ENCODE data around the gene ZNF43. TPM values are rescaled to one million over a fixed set of nuclear protein-coding genes. Genes with fewer than 3 reads are reported as not detected.
"Not testable (repeated sequence)": the region's sequence is repeated elsewhere in the genome, so short reads cannot be mapped to it uniquely, and the experiment has no call there.

Gene ZNF43
- total RNA-seq, result 1 to 10 TPM; 2.5 to 5.8 (median 4.2) TPM
- polyA plus RNA-seq, result 1 to 10 TPM; 1.3 to 1.5 (median 1.5) TPM
- long read RNA-seq, donor 1, partial matches to known transcripts, result 0 of 2 reads
- long read RNA-seq, donor 1, other reads (novel, unspliced or antisense), result 1 of 2 reads
- long read RNA-seq, donor 2, transcript ZNF43-201 (4 exons, 2,881 nt), result major isoform, 9 of 13 reads
- long read RNA-seq, donor 2, partial matches to known transcripts, result 1 of 13 reads
- long read RNA-seq, donor 2, other reads (novel, unspliced or antisense), result 2 of 13 reads

DNA sequence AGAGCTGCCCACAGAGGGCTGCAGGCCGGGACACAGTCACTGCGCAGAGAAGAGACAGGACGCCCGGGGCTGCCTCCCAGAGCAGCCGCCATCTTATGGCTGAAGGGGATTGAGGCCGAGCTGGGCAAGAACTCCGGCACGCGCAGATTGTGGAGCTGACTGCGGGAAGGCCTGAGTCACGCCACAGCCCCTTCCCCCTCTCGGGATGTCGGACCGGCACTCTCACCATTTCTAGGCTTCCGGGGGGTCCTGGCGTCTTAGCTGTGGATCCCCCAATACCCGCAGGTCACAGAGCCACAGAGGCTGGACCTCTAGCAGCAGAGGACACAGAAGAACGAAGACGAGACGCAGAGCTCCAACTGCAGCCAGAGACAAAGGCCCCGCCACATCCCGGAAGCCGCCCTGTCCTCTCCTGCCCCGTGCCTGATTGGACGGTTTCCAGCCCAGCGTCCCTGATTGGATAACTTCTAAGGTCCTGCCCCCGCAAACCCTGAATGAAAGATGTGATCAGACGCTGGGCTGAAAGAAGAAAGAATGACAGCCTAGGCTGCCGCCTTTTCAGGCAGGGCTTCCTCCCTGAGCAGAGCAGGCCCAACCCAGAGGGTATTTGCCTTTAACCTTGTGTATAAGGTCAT is at the start of gene ZNF43:
Gene ZNF43 (minus strand): TSS at position 373 of the 635 bp plus-strand sequence. CDS start 144 bp downstream, at position 229.
- 0 to 1% (median 1%) methylated on average over 26 to 29 of the region's 29 CpGs for WGBS, 3 donors
- Histone ChIP-seq H3K27me3 (ENCODE audit: insufficient read depth in 3 of 3, low read length in 2 of 3) (no peaks in the 10 kb centered on the region), H3K4me1 (no peaks in the 10 kb centered on the region), H3K36me3 (ENCODE audit: insufficient read depth in 1 of 2, low read depth in 1 of 2) (peaks cover 0 to 2% of the 10 kb centered on the region in 2 donors), H3K27ac (peak within 1 kb of the TSS; percentile 84), H3K4me3 (peak within 1 kb of the TSS; percentile 85), H3K9me3 (peaks cover 10% of the 10 kb centered on the region)
- TF ChIP-seq, protein P1, sequence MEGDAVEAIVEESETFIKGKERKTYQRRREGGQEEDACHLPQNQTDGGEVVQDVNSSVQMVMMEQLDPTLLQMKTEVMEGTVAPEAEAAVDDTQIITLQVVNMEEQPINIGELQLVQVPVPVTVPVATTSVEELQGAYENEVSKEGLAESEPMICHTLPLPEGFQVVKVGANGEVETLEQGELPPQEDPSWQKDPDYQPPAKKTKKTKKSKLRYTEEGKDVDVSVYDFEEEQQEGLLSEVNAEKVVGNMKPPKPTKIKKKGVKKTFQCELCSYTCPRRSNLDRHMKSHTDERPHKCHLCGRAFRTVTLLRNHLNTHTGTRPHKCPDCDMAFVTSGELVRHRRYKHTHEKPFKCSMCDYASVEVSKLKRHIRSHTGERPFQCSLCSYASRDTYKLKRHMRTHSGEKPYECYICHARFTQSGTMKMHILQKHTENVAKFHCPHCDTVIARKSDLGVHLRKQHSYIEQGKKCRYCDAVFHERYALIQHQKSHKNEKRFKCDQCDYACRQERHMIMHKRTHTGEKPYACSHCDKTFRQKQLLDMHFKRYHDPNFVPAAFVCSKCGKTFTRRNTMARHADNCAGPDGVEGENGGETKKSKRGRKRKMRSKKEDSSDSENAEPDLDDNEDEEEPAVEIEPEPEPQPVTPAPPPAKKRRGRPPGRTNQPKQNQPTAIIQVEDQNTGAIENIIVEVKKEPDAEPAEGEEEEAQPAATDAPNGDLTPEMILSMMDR (IDR thresholded peaks at IDR 0.05), result no peak
- intact Hi-C loops (cut with DNase I), result no loop called here
- ATAC-seq, result peak; percentile 97 to 99 (median 98)
- DNase-seq, result peak; percentile 97 to 98

DNA sequence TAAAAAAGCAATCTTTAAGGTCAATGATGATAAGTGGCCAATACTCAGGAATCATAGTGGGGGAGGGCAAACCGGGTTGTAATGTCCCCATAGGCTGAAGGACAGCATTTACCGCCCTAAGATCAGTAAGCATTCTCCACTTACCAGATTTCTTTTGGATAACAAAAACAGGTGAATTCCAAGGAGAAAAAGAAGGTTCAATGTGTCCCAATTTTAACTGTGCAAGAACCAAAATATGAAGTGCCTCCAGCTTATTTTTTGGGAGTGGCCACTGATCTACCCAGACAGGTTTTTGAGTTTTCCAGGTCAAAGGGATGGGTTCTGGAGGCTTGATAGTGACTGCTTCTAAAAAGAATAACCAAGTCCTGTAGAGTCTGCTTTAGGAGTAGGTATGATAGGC is 49.5 kb upstream of the ZNF43 start:
- DNase-seq; H3K4me1 ChIP-seq; H3K4me3 ChIP-seq; intact Hi-C loops (cut with DNase I); ATAC-seq; H3K9me3 ChIP-seq; H3K27ac ChIP-seq; H3K36me3 ChIP-seq (ENCODE audit: insufficient read depth in 1 of 2, low read depth in 1 of 2); H3K27me3 ChIP-seq (ENCODE audit: insufficient read depth in 3 of 3, low read length in 2 of 3): not testable (repeated sequence)
- WGBS, 3 donors, result 55 to 80% (median 71%) methylated on average over 2 of the region's 2 CpGs

DNA sequence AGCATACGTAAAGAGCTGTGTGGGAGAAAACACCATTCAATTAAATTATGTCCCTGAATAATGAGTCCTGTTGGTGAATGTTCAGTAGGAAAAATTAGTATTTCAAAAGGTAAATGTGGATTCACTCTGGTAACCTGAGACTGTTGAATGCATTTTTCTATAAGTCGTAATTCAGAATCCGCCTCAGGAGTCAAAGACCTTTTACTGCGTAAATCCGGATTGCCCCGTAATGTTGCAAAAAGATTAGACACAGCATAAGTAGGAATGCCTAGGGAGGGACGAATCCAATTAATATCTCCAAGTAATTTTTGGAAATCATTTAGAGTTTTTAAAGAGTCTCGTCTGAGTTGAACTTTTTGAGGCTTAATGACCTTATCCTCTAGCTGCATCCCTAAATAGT is 48.8 kb upstream of the ZNF43 start:
- ATAC-seq; intact Hi-C loops (cut with DNase I); H3K36me3 ChIP-seq (ENCODE audit: insufficient read depth in 1 of 2, low read depth in 1 of 2): not testable (repeated sequence)

DNA sequence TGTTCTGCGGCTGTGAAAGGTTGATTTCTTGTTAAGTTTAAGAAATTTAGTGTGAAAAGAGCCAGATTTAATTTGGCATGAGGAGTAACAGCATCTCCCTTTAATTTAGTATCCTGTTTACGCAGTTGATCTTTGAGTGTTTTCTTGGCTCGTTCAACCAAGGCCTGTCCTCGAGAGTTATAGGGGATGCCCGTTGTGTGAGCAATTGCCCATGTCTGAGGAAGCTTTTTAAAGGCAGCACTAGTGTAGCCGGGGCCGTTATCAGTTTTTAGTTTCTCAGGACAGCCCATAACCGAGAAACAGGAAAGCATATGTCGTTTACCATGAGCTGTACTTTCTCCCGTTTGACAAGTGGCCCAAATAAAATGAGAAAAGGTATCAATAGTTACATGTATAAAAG is 47.5 kb upstream of the ZNF43 start:
- ATAC-seq, result no peak
- no peak overlapping the region for H3K4me3 ChIP-seq
- intact Hi-C loops (cut with DNase I), result no loop called here

More for the DNA sequence above, 48.8 kb upstream of the ZNF43 start:
- H3K27me3 ChIP-seq (ENCODE audit: insufficient read depth in 3 of 3, low read length in 2 of 3); H3K9me3 ChIP-seq; H3K4me3 ChIP-seq; H3K27ac ChIP-seq; H3K4me1 ChIP-seq; DNase-seq: not testable (repeated sequence)
- 71 to 83% (median 78%) methylated on average over 8 of the region's 8 CpGs for WGBS, 3 donors

DNA sequence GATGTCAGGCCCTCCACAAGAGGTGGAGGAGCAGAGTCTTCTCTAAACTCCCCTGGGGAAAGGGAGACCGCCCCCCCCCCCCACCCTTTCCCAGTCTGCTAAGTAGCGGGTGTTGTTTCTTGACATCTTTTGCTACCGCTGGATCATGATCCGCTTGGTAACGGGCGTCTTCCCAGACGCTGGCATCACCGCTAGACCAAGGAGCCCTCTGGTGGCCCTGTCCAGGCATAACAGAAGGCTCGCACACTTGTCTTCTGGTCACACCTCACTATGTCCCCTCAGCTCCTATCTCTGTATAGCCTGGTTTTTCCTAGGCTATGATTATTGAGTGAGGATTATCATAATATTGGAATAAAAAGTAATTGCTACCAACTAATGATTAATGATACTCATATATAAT is 44.8 kb upstream of the ZNF43 start:
- ATAC-seq; H3K27me3 ChIP-seq (ENCODE audit: insufficient read depth in 3 of 3, low read length in 2 of 3); H3K27ac ChIP-seq; H3K9me3 ChIP-seq; H3K4me3 ChIP-seq; H3K4me1 ChIP-seq; H3K36me3 ChIP-seq (ENCODE audit: insufficient read depth in 1 of 2, low read depth in 1 of 2); DNase-seq; intact Hi-C loops (cut with DNase I): not testable (repeated sequence)
- 25 to 48% (median 39%) methylated on average over 4 to 9 of the region's 9 CpGs for WGBS, 3 donors

More for the DNA sequence above, 47.5 kb upstream of the ZNF43 start:
- Histone ChIP-seq H3K9me3 (no peaks in the 10 kb centered on the region), H3K36me3 (ENCODE audit: insufficient read depth in 1 of 2, low read depth in 1 of 2) (no peaks in the 10 kb centered on the region), H3K27ac (no peak overlapping the region), H3K4me1 (no peaks in the 10 kb centered on the region), H3K27me3 (ENCODE audit: insufficient read depth in 3 of 3, low read length in 2 of 3) (no peaks in the 10 kb centered on the region)
- TF ChIP-seq, protein P1 (IDR thresholded peaks at IDR 0.05), result no peak
- DNase-seq, result no peak
- WGBS, 3 donors, result 61 to 69% (median 61%) methylated on average over 10 of the region's 10 CpGs

DNA sequence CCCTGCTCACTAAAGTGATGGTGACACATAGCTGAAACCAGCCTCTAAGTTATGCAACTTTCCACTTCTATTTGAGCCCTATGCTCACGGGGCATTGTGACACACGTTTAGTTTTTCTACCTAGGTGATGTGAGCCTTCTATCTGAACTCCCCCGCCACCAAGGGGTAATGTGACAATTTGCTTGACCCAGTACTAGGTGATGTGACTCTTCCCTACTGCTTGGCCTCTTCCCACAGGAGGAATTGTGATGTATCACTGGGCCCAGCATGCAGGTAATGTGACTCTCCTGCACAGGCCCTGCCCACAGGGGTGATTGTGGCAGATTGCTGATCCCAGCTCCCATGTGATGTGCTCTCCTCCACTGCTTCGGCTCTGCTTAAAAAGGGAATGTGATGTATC is 42.7 kb upstream of the ZNF43 start:
- Histone ChIP-seq H3K36me3 (ENCODE audit: insufficient read depth in 1 of 2, low read depth in 1 of 2) (no peaks in the 10 kb centered on the region), H3K27me3 (ENCODE audit: insufficient read depth in 3 of 3, low read length in 2 of 3) (no peaks in the 10 kb centered on the region), H3K27ac (no peak overlapping the region), H3K4me3 (no peak overlapping the region), H3K9me3 (no peaks in the 10 kb centered on the region), H3K4me1 (no peaks in the 10 kb centered on the region)
- TF ChIP-seq, protein P1 (IDR thresholded peaks at IDR 0.05), result no peak
- WGBS, 3 donors, result 80 to 84% (median 82%) methylated on average over 4 of the region's 4 CpGs
- DNase-seq (no peak), ATAC-seq (no peak)
- intact Hi-C loops (cut with DNase I), result no loop called here

Data from psoas muscle (tissue), 8 donors.